Measurements from ENCODE around the gene VARS1. TPM values are rescaled to one million over a fixed set of nuclear protein-coding genes. Genes with fewer than 3 reads are reported as not detected.

The VARS1 gene
- total RNA-seq, 2 experiments from 2014 or later, result 43.9 to 44.2 TPM

- ChIA-PET CTCF (interaction anchor here (0.6 kb wide), 1 partner anchor 103 kb away, joined by 3 read pairs; the partner anchor contains the start of gene LY6G5C), POLR2A (interaction anchor here (0.6 to 1.1 kb wide), 2 partner anchors 11 to 430 kb away, joined by 3 read pairs; partner anchors contain the start of gene VARS1)
- Histone ChIP-seq H3K4me1 (ENCODE audit: insufficient read depth, low read length) (peaks cover under 1% of the 10 kb centered on the region), H3K9me3 (ENCODE audit: control insufficient read depth in 1 of 2, insufficient read depth in 1 of 2, low read length in 2 of 2) (no peaks in the 10 kb centered on the region), H3K4me3 (ENCODE audit: low read length) (no peak overlapping the region), H3K36me3 (ENCODE audit: insufficient read depth, low read length) (peaks cover 69% of the 10 kb centered on the region), H3K27me3 (ENCODE audit: control insufficient read depth in 1 of 2, insufficient read depth in 2 of 2, low read length in 2 of 2) (no peaks in the 10 kb centered on the region), H3K27ac (ENCODE audit: low read depth in 1 of 2, low read length in 2 of 2) (no peak overlapping the region)
- Mint-ChIP-seq H3K27ac (no peak overlapping the region), H3K9me3 (no peaks in the 10 kb centered on the region), H3K4me3 (no peak overlapping the region), H3K27me3 (no peaks in the 10 kb centered on the region), H3K36me3 (ENCODE audit: low read depth) (peaks cover 48% of the 10 kb centered on the region), H3K4me1 (ENCODE audit: low read depth) (no peaks in the 10 kb centered on the region)
- ATAC-seq (ENCODE audit: poor library complexity) (no peak), DNase-seq (no peak)
- intact Hi-C loops (cut with DNase I, micrococcal nuclease), result no loop called here
- no peak for TF ChIP-seq CTCF (IDR thresholded peaks at IDR 0.05)
Observed at GRCh38 chr6:31784098-31784925, 11.2 kb downstream of the VARS1 start.

- Histone ChIP-seq H3K36me3 (ENCODE audit: insufficient read depth, low read length) (peaks cover 72% of the 10 kb centered on the region), H3K4me1 (ENCODE audit: insufficient read depth, low read length) (peaks cover 10% of the 10 kb centered on the region), H3K27ac (ENCODE audit: low read depth in 1 of 2, low read length in 2 of 2) (no peak overlapping the region), H3K9me3 (ENCODE audit: control insufficient read depth in 1 of 2, insufficient read depth in 1 of 2, low read length in 2 of 2) (no peaks in the 10 kb centered on the region), H3K27me3 (ENCODE audit: control insufficient read depth in 1 of 2, insufficient read depth in 2 of 2, low read length in 2 of 2) (no peaks in the 10 kb centered on the region), H3K4me3 (ENCODE audit: low read length) (no peak overlapping the region)
- H3K4me1 Mint-ChIP-seq (ENCODE audit: low read depth), result peaks cover 4% of the 10 kb centered on the region
- no peak overlapping the region for H3K4me3 Mint-ChIP-seq
- ATAC-seq (ENCODE audit: poor library complexity) (no peak), DNase-seq (no peak)
- peaks cover 47% of the 10 kb centered on the region for H3K36me3 Mint-ChIP-seq (ENCODE audit: low read depth)
- POLR2A ChIA-PET, result interaction anchor here (0.6 kb wide), 1 partner anchor 103 kb away, joined by 3 read pairs; no protein-coding TSS in a partner anchor
- H3K27ac Mint-ChIP-seq, result no peak overlapping the region
- no peaks in the 10 kb centered on the region for H3K27me3 Mint-ChIP-seq
- no peaks in the 10 kb centered on the region for H3K9me3 Mint-ChIP-seq
- CTCF ChIA-PET, result no interaction called here
- no peak for TF ChIP-seq CTCF (IDR thresholded peaks at IDR 0.05)
- intact Hi-C loops (cut with DNase I, micrococcal nuclease), result no loop called here
Observed at GRCh38 chr6:31782126-31782855, 13.3 kb downstream of the VARS1 start.

GRCh38 chr6:31781244-31782125, 14.1 kb downstream of the VARS1 start:
- peaks cover 18% of the 10 kb centered on the region for H3K4me1 ChIP-seq (ENCODE audit: insufficient read depth, low read length)
- H3K36me3 ChIP-seq (ENCODE audit: insufficient read depth, low read length), result peaks cover 72% of the 10 kb centered on the region
- peaks cover 48% of the 10 kb centered on the region for H3K36me3 Mint-ChIP-seq (ENCODE audit: low read depth)
- no peaks in the 10 kb centered on the region for H3K27me3 ChIP-seq (ENCODE audit: control insufficient read depth in 1 of 2, insufficient read depth in 2 of 2, low read length in 2 of 2)
- TF ChIP-seq CTCF (IDR thresholded peaks at IDR 0.05), result no peak
- no peak for DNase-seq
- ATAC-seq (ENCODE audit: poor library complexity), result no peak
- H3K9me3 Mint-ChIP-seq, result no peaks in the 10 kb centered on the region
- POLR2A ChIA-PET, result no interaction called here
- intact Hi-C loops (cut with DNase I, micrococcal nuclease), result no loop called here
- no peaks in the 10 kb centered on the region for H3K9me3 ChIP-seq (ENCODE audit: control insufficient read depth in 1 of 2, insufficient read depth in 1 of 2, low read length in 2 of 2)
- peaks cover 11% of the 10 kb centered on the region for H3K4me1 Mint-ChIP-seq (ENCODE audit: low read depth)
- H3K27ac Mint-ChIP-seq, result no peak overlapping the region
- H3K27me3 Mint-ChIP-seq, result no peaks in the 10 kb centered on the region
- H3K4me3 Mint-ChIP-seq, result no peak overlapping the region
- H3K27ac ChIP-seq (ENCODE audit: low read depth in 1 of 2, low read length in 2 of 2), result no peak overlapping the region
- no peak overlapping the region for H3K4me3 ChIP-seq (ENCODE audit: low read length)
- CTCF ChIA-PET, result no interaction called here
